Measurements from ENCODE around the gene PKLR. TPM values are rescaled to one million over a fixed set of nuclear protein-coding genes. Genes with fewer than 3 reads are reported as not detected.

PKLR gene
- 0.04 to 0.10 TPM (median 0.04 TPM) in 3 of 5 replicates, not detected in the others for total RNA-seq (2022; extraction: Qiagen RNA extraction)

DNA sequence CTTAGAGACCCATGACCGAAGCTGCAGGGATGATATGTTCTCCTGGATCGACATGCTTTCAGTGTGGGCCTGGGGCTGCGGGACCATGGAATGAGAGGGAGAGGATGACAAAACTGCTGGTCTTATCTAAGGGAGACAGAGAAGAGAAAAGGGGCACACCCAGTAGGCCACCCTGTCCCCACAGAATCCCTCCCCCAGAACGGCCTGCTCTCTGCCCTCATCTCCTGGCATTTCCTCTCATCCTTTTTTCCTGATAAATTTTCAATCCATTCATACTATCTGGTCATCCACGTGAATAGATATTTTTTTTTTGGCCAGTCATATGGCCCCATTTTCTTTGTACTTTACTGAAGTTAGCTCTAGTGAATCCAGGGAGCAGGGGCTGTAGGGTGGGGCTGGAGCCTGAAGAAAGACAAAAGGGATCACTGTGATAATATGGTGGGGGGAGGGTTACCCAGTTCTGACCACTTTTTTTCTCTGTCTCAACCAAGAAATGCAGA is at the start of gene PKLR:
Gene PKLR, minus strand, starts transcription at position 97 of the 500 bp plus-strand sequence. Its CDS starts 43 bp downstream, at position 54.

DNA sequence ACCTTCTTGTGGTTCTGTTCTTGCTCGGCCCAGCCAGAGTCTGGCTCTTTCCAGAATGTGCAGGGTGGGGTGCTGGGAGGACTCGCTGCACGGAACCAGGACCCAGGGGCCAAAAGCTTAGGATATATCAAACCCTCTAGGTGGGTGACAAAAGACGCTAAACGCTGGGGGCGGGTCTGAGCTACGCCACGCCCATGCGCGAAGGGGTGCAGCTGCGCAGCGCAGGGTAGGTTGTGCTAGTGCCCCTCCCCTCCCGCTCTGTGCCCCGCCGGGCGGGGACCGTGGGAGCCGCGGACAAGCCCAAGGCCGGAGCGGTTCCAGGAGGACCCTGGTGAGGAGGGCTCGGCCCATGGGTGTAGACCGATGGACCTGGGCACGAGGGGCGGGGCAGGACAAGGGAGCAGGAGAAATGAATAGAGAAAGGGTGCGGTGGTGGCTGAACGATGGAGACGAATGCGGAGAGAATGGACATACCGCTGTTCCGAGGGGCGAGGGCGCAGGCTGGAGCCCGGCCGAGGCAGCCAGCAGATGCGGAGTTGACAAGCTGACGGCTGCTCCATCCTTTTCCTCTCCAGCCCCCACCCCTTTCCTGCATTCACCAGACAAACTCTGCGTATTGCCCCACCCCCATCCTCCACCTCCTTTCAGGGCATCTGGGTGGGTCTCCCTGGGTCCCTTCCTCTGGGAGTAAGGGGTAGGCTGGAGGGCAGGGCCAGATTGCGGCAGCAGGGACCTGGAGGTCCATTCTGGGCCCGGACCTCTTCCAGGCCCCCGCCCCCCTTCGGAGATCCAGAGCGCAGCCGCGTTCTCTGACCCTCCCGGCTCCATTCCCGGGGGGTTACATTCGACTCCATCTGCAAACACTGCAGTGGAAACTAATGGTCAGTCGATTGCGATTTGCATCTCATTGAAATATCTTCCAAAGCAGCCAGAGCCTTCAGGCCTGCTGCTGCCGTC is 19.7 kb upstream of the PKLR start, which contains the start of gene RUSC1:
Gene RUSC1, plus strand, starts transcription at position 234 of the 957 bp plus-strand sequence. CDS start 880 bp downstream, outside the sequence.

GRCh38 chr1:155308493-155309422 is 7.5 kb upstream of the PKLR start, which contains the start of gene FDPS:
TSS of gene FDPS (plus strand) at chr1:155308866. CDS start at chr1:155309790, 924 bp downstream.

DNA sequence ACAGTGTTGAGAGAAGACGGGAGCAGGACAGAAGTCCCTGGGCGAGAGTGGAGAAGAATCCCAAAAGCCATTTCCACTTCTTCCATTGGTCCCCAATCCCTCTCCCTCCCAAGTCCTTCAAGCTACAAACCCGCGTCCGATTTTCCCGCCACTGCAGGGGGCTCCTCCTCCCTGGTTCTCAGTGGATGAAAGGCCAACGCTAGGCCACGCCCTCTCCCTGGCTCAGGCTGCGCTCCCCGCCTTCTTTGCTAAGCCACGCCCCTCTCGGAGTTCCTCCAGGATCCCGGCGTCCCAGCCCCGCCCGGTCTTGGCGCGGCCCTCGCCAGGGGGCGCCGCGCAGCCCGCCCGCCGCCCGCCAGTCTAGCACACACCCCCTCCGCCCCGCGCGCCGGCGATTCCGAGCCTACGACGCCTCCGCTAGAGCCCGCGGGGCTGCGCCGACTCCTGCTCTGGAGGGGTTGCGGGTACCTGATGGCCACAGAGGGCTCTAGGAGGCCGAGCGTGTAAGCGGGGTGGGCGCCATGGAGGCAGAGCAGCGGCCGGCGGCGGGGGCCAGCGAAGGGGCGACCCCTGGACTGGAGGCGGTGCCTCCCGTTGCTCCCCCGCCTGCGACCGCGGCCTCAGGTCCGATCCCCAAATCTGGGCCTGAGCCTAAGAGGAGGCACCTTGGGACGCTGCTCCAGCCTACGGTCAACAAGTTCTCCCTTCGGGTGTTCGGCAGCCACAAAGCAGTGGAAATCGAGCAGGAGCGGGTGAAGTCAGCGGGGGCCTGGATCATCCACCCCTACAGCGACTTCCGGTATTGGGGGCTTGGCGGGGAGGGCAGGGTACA is 24.0 kb downstream of the PKLR start, which contains the start of gene HCN3:
Gene HCN3, plus strand, starts transcription at position 394 of the 832 bp plus-strand sequence. Its CDS starts 128 bp downstream, at position 522.

GRCh38 chr1:155273343-155274245 is 27.6 kb downstream of the PKLR start, which contains the start of gene CLK2:
TSS of gene CLK2 (minus strand) at chr1:155273504. CDS start at chr1:155270977, 2,527 bp downstream.

GRCh38 chr1:155261852-155262673 is 39.2 kb downstream of the PKLR start, which contains the start of gene SCAMP3:
TSS of gene SCAMP3 (minus strand) at chr1:155262360. CDS start at chr1:155262151, 209 bp downstream.

GRCh38 chr1:155255243-155256007 is 45.8 kb downstream of the PKLR start, which contains the start of gene ENTREP3:
TSS of gene ENTREP3 (minus strand) at chr1:155255483. CDS start at chr1:155254877, 606 bp downstream.

Other genes with a start within 250 kb of the PKLR start
- gene EFNA4, start 237.7 kb downstream of the PKLR start, total RNA-seq (2022; extraction: Qiagen RNA extraction), result 10.5 to 14.3 TPM (median 12.2 TPM) in 5 replicates
- 7.8 to 10.8 TPM (median 10.0 TPM) in 5 replicates for gene EFNA3, start 222.6 kb downstream of the PKLR start, total RNA-seq (2022; extraction: Qiagen RNA extraction)
- 27.7 to 35.5 TPM (median 29.2 TPM) in 5 replicates for gene EFNA1, start 173.6 kb downstream of the PKLR start, total RNA-seq (2022; extraction: Qiagen RNA extraction)
- gene SLC50A1, start 165.6 kb downstream of the PKLR start, total RNA-seq (2022; extraction: Qiagen RNA extraction), result 31.2 to 37.9 TPM (median 34.9 TPM) in 5 replicates
- gene DPM3, start 160.9 kb downstream of the PKLR start, total RNA-seq (2022; extraction: Qiagen RNA extraction), result 67.0 to 104 TPM (median 99.3 TPM) in 5 replicates
- gene KRTCAP2, start 128.1 kb downstream of the PKLR start, total RNA-seq (2022; extraction: Qiagen RNA extraction), result 225 to 271 TPM (median 238 TPM) in 5 replicates
- gene TRIM46, start 127.6 kb downstream of the PKLR start, total RNA-seq (2022; extraction: Qiagen RNA extraction), result 1.8 to 3.3 TPM (median 2.4 TPM) in 5 replicates
- 6.9 to 10.1 TPM (median 8.9 TPM) in 5 replicates for gene THBS3, start 93.5 kb downstream of the PKLR start, total RNA-seq (2022; extraction: Qiagen RNA extraction)
- 67.9 to 77.0 TPM (median 73.4 TPM) in 5 replicates for gene MTX1, start 92.7 kb downstream of the PKLR start, total RNA-seq (2022; extraction: Qiagen RNA extraction)
- gene ENTREP3, start 46.0 kb downstream of the PKLR start, total RNA-seq (2022; extraction: Qiagen RNA extraction), result 27.1 to 36.5 TPM (median 33.7 TPM) in 5 replicates
- gene SCAMP3, start 39.1 kb downstream of the PKLR start, total RNA-seq (2022; extraction: Qiagen RNA extraction), result 105 to 138 TPM (median 121 TPM) in 5 replicates
- gene CLK2, start 27.9 kb downstream of the PKLR start, total RNA-seq (2022; extraction: Qiagen RNA extraction), result 20.9 to 32.8 TPM (median 24.4 TPM) in 5 replicates
- gene HCN3, start 24.0 kb downstream of the PKLR start, total RNA-seq (2022; extraction: Qiagen RNA extraction), result 4.0 to 6.8 TPM (median 4.6 TPM) in 5 replicates
- gene FDPS, start 7.4 kb upstream of the PKLR start, total RNA-seq (2022; extraction: Qiagen RNA extraction), result 162 to 194 TPM (median 163 TPM) in 5 replicates
- 39.0 to 57.4 TPM (median 54.8 TPM) in 5 replicates for gene RUSC1, start 19.5 kb upstream of the PKLR start, total RNA-seq (2022; extraction: Qiagen RNA extraction)